Measurements from ENCODE around the gene FBXL2. TPM values are rescaled to one million over a fixed set of nuclear protein-coding genes. Genes with fewer than 3 reads are reported as not detected.

The FBXL2 gene, protein sequence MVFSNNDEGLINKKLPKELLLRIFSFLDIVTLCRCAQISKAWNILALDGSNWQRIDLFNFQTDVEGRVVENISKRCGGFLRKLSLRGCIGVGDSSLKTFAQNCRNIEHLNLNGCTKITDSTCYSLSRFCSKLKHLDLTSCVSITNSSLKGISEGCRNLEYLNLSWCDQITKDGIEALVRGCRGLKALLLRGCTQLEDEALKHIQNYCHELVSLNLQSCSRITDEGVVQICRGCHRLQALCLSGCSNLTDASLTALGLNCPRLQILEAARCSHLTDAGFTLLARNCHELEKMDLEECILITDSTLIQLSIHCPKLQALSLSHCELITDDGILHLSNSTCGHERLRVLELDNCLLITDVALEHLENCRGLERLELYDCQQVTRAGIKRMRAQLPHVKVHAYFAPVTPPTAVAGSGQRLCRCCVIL
- total RNA-seq (10 to 100 TPM; 34.1 to 48.3 TPM), polyA plus RNA-seq (ENCODE audit: insufficient read length in 2 of 2) (10 to 100 TPM; 47.2 to 50.6 TPM)
- long read RNA-seq, donor 1, transcript FBXL2-213 (2 exons, 2,775 nt): minor isoform, 8 of 19 reads
- long read RNA-seq, donor 1, transcript FBXL2-216 (15 exons, 3,847 nt): major isoform, 10 of 19 reads
- long read RNA-seq, donor 1, partial matches to known transcripts: 0 of 19 reads
- long read RNA-seq, donor 1, other reads (novel, unspliced or antisense): 0 of 19 reads
- long read RNA-seq, donor 2, partial matches to known transcripts: 0 of 2 reads
- long read RNA-seq, donor 2, other reads (novel, unspliced or antisense): 0 of 2 reads
- long read RNA-seq, donor 3, partial matches to known transcripts: 0 of 6 reads
- long read RNA-seq, donor 3, other reads (novel, unspliced or antisense): 0 of 6 reads
- long read RNA-seq, donor 4, partial matches to known transcripts: 26 of 29 reads
- long read RNA-seq, donor 4, other reads (novel, unspliced or antisense): 0 of 29 reads

GRCh38 chr3:33277193-33277882 lies at the start of gene FBXL2:
Gene FBXL2 (plus strand): TSS chr3:33277442. CDS start chr3:33277513, 71 bp downstream.
- H3K9me3 ChIP-seq (ENCODE audit: control insufficient read depth, insufficient read depth, low read length): no peaks in the 10 kb centered on the region

GRCh38 chr3:33229066-33229465 lies 48.2 kb upstream of the FBXL2 start:
- WGBS (ENCODE audit: insufficient coverage): 88% methylated on average over 3 of the region's 3 CpGs
- no peak overlapping the region for H3K27ac ChIP-seq (ENCODE audit: low read depth, low read length)
- no peaks in the 10 kb centered on the region for H3K36me3 ChIP-seq (ENCODE audit: control insufficient read depth, insufficient read depth, low read length)
- H3K4me1 ChIP-seq (ENCODE audit: control insufficient read depth, insufficient read depth, low read length): no peaks in the 10 kb centered on the region
- DNase-seq (ENCODE audit: low read depth in 4 of 6, low spot score in 6 of 6): no peak
- no peak overlapping the region for H3K4me3 ChIP-seq (ENCODE audit: low read depth, low read length)
- H3K9me3 ChIP-seq (ENCODE audit: control insufficient read depth, insufficient read depth, low read length): no peaks in the 10 kb centered on the region
- no peaks in the 10 kb centered on the region for H3K27me3 ChIP-seq (ENCODE audit: control insufficient read depth, insufficient read depth, low read length)

More at GRCh38 chr3:33277193-33277882, at the start of gene FBXL2:
- peak within 1 kb of the TSS; percentile 59 for H3K4me3 ChIP-seq (ENCODE audit: low read depth, low read length)
- H3K27me3 ChIP-seq (ENCODE audit: control insufficient read depth, insufficient read depth, low read length): no peaks in the 10 kb centered on the region
- DNase-seq (ENCODE audit: low read depth in 4 of 6, low spot score in 6 of 6): peak; percentile 28 to 95 (median 70)
- H3K4me1 ChIP-seq (ENCODE audit: control insufficient read depth, insufficient read depth, low read length): peaks cover 3% of the 10 kb centered on the region
- H3K27ac ChIP-seq (ENCODE audit: low read depth, low read length): no peak within 1 kb of the TSS
- WGBS (ENCODE audit: insufficient coverage): under 1% methylated on average over 55 of the region's 63 CpGs
- H3K36me3 ChIP-seq (ENCODE audit: control insufficient read depth, insufficient read depth, low read length): no peaks in the 10 kb centered on the region

GRCh38 chr3:33229947-33230346 lies 47.3 kb upstream of the FBXL2 start:
- no peaks in the 10 kb centered on the region for H3K36me3 ChIP-seq (ENCODE audit: control insufficient read depth, insufficient read depth, low read length)
- H3K27ac ChIP-seq (ENCODE audit: low read depth, low read length): no peak overlapping the region
- no peaks in the 10 kb centered on the region for H3K9me3 ChIP-seq (ENCODE audit: control insufficient read depth, insufficient read depth, low read length)
- H3K4me3 ChIP-seq (ENCODE audit: low read depth, low read length): no peak overlapping the region
- WGBS (ENCODE audit: insufficient coverage): 72% methylated on average over 2 of the region's 5 CpGs
- no peaks in the 10 kb centered on the region for H3K4me1 ChIP-seq (ENCODE audit: control insufficient read depth, insufficient read depth, low read length)
- no peaks in the 10 kb centered on the region for H3K27me3 ChIP-seq (ENCODE audit: control insufficient read depth, insufficient read depth, low read length)
- DNase-seq (ENCODE audit: low read depth in 4 of 6, low spot score in 6 of 6): no peak

DNA sequence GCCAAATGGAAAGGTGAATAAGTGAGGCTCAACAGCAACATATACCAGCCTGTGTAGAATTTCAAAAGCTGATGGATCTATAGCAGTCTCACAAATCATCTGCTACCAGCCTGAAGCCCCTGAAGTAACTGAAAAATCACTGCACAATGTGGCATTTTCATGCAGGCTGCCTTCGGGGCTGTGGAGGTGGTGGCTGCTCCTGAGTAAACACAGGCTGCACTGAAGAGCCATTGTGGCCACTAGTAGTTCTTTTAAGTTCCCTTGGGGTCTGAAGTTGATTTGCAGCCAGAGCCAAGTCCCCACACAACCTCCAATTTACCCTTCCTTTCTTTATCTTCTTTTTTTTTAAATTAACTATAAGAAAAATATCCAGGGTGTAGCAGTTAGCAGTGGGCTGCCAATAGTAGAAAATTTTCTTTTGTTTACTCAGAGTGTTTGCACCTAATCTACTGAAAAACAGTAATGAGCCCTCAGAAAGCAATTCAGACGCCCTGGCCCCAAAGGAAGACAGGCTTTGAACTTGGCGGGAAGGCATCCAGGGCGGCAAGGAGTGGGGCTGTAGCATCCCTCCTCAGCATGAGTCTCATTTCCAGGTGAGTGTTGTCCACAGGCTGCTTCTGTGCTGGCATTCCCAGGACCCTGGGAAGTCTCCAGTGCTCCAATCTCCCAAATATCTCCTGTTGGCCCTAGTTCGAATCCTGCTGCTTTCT lies 45.3 kb upstream of the FBXL2 start:
- Histone ChIP-seq H3K9me3 (ENCODE audit: control insufficient read depth, insufficient read depth, low read length) (no peaks in the 10 kb centered on the region), H3K27me3 (ENCODE audit: control insufficient read depth, insufficient read depth, low read length) (no peaks in the 10 kb centered on the region), H3K4me1 (ENCODE audit: control insufficient read depth, insufficient read depth, low read length) (no peaks in the 10 kb centered on the region), H3K4me3 (ENCODE audit: low read depth, low read length) (no peak overlapping the region), H3K36me3 (ENCODE audit: control insufficient read depth, insufficient read depth, low read length) (no peaks in the 10 kb centered on the region), H3K27ac (ENCODE audit: low read depth, low read length) (no peak overlapping the region)
- peak in 1 of 6 donors; percentile 9 for DNase-seq (ENCODE audit: low read depth in 4 of 6, low spot score in 6 of 6)
- WGBS (ENCODE audit: insufficient coverage): 44% methylated on average over 4 of the region's 5 CpGs

DNA sequence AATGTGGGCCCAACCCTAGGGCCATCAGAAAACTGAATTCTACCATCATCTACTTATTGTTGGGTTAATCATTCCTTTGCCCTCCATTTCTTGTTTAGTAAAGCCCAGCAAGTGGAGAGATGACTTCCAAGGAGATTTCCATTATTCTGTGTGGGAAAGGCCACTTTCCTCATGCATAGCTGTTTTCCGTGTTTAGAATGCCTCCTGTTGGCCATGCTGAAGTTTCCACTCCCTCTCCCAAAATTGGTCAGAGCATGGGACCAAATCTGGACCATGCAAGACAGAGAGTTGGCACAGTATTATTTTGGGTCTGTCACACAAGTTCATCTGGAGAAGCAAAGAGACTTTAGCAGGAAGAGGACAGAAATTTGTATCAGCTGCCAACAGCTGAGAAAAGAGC lies 43.4 kb upstream of the FBXL2 start:
- no peaks in the 10 kb centered on the region for H3K36me3 ChIP-seq (ENCODE audit: control insufficient read depth, insufficient read depth, low read length)
- H3K9me3 ChIP-seq (ENCODE audit: control insufficient read depth, insufficient read depth, low read length): no peaks in the 10 kb centered on the region
- H3K27ac ChIP-seq (ENCODE audit: low read depth, low read length): no peak overlapping the region
- DNase-seq (ENCODE audit: low read depth in 4 of 6, low spot score in 6 of 6): no peak
- no peak overlapping the region for H3K4me3 ChIP-seq (ENCODE audit: low read depth, low read length)
- WGBS (ENCODE audit: insufficient coverage): 91% methylated on average over 1 of the region's 1 CpG
- no peaks in the 10 kb centered on the region for H3K4me1 ChIP-seq (ENCODE audit: control insufficient read depth, insufficient read depth, low read length)
- no peaks in the 10 kb centered on the region for H3K27me3 ChIP-seq (ENCODE audit: control insufficient read depth, insufficient read depth, low read length)

DNA sequence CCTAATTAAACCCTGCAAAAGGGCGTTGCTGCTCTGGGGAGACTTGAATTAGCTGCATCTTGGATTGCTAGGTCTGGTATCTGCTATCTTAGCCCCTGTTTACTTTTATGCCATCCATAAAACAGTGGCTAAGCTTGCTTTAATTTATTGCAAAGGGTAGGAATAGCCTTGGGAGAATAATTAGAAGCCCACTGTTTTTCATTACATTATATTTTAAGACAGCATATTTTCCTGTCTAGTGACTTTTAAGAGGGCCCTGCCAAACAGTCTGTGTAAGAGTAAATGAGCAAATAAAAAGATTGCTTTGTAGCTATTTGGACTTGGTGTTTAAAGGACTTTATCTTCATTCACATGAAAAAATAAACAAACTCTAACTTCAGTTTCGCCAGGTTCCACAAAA lies 41.2 kb upstream of the FBXL2 start:
- Histone ChIP-seq H3K27me3 (ENCODE audit: control insufficient read depth, insufficient read depth, low read length) (no peaks in the 10 kb centered on the region), H3K36me3 (ENCODE audit: control insufficient read depth, insufficient read depth, low read length) (no peaks in the 10 kb centered on the region), H3K4me1 (ENCODE audit: control insufficient read depth, insufficient read depth, low read length) (no peaks in the 10 kb centered on the region), H3K9me3 (ENCODE audit: control insufficient read depth, insufficient read depth, low read length) (no peaks in the 10 kb centered on the region), H3K27ac (ENCODE audit: low read depth, low read length) (no peak overlapping the region), H3K4me3 (ENCODE audit: low read depth, low read length) (no peak overlapping the region)
- DNase-seq (ENCODE audit: low read depth in 4 of 6, low spot score in 6 of 6): peak in 1 of 6 donors; percentile 54
- no CpG with 5 or more reads among the region's 2 CpGs for whole genome bisulfite sequencing (ENCODE audit: insufficient coverage)

DNA sequence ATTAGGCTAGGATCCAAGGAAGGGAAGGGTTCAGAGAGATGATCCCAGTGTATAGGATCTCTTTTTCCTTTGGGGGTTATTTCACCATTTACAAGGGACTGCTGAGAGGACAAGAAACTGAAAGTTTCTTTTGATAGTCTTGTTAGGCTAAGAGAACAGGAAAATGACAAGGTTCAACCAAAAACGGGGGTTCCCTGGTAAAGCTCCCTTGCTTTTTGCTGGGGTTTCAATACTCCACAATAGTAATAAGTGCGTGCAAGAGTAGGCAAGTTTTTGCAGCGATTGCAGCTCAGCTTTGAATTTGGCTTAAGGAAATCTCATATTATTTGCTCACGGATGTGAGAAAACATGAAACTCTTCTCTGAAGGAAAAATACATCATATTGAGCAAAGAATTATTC lies 39.8 kb upstream of the FBXL2 start:
- Histone ChIP-seq H3K4me3 (ENCODE audit: low read depth, low read length) (no peak overlapping the region), H3K9me3 (ENCODE audit: control insufficient read depth, insufficient read depth, low read length) (no peaks in the 10 kb centered on the region), H3K4me1 (ENCODE audit: control insufficient read depth, insufficient read depth, low read length) (no peaks in the 10 kb centered on the region), H3K27ac (ENCODE audit: low read depth, low read length) (no peak overlapping the region), H3K27me3 (ENCODE audit: control insufficient read depth, insufficient read depth, low read length) (no peaks in the 10 kb centered on the region), H3K36me3 (ENCODE audit: control insufficient read depth, insufficient read depth, low read length) (no peaks in the 10 kb centered on the region)
- 90% methylated on average over 2 of the region's 4 CpGs for WGBS (ENCODE audit: insufficient coverage)
- DNase-seq (ENCODE audit: low read depth in 4 of 6, low spot score in 6 of 6): no peak

GRCh38 chr3:33238923-33239322 lies 38.3 kb upstream of the FBXL2 start:
- no peaks in the 10 kb centered on the region for H3K4me1 ChIP-seq (ENCODE audit: control insufficient read depth, insufficient read depth, low read length)
- no peak overlapping the region for H3K27ac ChIP-seq (ENCODE audit: low read depth, low read length)
- no peaks in the 10 kb centered on the region for H3K9me3 ChIP-seq (ENCODE audit: control insufficient read depth, insufficient read depth, low read length)
- no CpG with 5 or more reads among the region's 1 CpG for WGBS (ENCODE audit: insufficient coverage)
- no peak overlapping the region for H3K4me3 ChIP-seq (ENCODE audit: low read depth, low read length)
- no peaks in the 10 kb centered on the region for H3K27me3 ChIP-seq (ENCODE audit: control insufficient read depth, insufficient read depth, low read length)
- H3K36me3 ChIP-seq (ENCODE audit: control insufficient read depth, insufficient read depth, low read length): no peaks in the 10 kb centered on the region
- DNase-seq (ENCODE audit: low read depth in 4 of 6, low spot score in 6 of 6): no peak

GRCh38 chr3:33240261-33240660 lies 37.0 kb upstream of the FBXL2 start:
- Histone ChIP-seq H3K27me3 (ENCODE audit: control insufficient read depth, insufficient read depth, low read length) (no peaks in the 10 kb centered on the region), H3K4me3 (ENCODE audit: low read depth, low read length) (no peak overlapping the region), H3K9me3 (ENCODE audit: control insufficient read depth, insufficient read depth, low read length) (no peaks in the 10 kb centered on the region), H3K27ac (ENCODE audit: low read depth, low read length) (no peak overlapping the region), H3K4me1 (ENCODE audit: control insufficient read depth, insufficient read depth, low read length) (no peaks in the 10 kb centered on the region), H3K36me3 (ENCODE audit: control insufficient read depth, insufficient read depth, low read length) (no peaks in the 10 kb centered on the region)
- DNase-seq (ENCODE audit: low read depth in 4 of 6, low spot score in 6 of 6): no peak
- WGBS (ENCODE audit: insufficient coverage): no CpG with 5 or more reads among the region's 1 CpG
